ENCODE measurements around the gene CIAO2B.

Gene CIAO2B

DNA sequence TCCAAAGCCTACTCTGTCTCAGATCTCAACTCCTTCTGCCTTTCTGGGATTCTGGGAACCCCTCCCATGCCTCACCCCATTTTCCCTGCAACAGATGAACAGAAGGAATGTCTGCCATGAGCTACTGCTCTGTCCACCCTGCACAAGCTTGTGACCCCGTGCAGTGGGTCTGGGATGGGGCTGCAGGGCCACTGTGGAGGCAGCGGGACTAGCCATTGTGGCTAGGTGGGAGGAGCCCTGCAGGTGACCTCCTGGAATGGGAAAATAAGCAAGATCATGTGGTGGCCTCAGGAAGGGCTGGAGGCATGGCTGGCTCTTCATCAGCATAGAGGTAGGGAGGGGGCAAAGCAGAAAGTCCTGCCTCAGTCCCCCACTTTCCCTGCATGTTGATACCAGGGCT is 40.1 kb downstream of the CIAO2B start:
- in situ Hi-C loops (cut with HindIII; ENCODE audit: low sequenced_read_pairs) = no loop called here

DNA sequence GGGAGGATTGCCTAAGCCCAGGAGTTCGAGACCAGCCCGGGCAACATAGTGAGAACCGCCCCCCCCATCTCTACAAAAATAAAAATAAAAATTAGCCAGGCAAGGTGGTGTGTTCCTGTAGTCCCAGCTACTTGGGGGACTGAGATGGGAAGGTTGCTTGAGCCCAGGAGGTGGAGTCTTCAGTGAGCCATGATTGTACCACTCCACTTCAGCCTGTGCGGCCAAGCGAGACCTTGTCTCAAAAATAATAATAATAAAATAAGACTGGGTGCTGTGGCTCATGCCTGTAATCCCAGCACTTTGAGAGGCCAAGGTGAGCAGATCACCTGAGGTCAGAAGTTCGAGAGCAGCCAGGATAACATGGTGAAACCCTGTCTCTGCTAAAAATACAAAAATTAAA is 42.4 kb downstream of the CIAO2B start:
- in situ Hi-C loops (cut with HindIII; ENCODE audit: low sequenced_read_pairs) = no loop called here

DNA sequence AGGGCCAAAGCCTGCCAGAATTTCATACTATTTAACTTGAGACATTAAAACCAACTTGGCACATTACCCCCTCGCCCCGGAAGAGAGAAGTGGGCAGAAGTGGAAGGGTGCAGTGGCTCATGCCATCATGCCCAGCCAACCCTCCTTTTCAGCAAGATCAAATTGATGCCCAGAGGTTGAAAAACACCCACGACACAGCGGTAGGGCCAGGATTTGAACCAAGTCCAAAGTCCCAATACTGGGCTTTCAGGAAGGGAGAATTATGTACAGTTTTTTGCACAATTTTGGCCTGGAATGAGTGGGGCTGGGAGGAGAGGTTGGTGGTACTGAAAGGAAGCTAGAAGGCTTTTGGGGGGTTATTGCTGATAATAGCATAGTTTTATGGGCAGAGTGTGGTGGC is 42.8 kb downstream of the CIAO2B start:
- in situ Hi-C loops (cut with HindIII; ENCODE audit: low sequenced_read_pairs) = no loop called here

DNA sequence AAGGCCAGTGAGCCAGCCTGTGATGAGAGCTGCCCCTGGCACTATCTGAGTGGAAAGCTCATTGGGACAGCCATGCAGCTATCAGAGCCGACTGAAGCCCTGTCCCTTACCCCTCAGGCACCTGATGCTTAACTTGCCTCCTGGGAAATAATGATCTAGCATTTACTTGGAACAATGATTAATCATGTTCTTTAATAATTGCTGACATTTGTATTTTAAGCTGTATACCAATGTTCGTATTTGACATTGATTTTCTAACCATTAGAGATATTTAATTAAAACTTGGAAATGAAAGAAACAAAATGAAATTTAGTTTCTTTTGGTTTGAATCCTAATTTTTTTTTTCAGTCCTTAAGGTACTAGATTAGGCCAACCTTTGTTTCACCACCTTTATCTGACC is 43.4 kb downstream of the CIAO2B start:
- in situ Hi-C loops (cut with HindIII; ENCODE audit: low sequenced_read_pairs) = no loop called here

DNA sequence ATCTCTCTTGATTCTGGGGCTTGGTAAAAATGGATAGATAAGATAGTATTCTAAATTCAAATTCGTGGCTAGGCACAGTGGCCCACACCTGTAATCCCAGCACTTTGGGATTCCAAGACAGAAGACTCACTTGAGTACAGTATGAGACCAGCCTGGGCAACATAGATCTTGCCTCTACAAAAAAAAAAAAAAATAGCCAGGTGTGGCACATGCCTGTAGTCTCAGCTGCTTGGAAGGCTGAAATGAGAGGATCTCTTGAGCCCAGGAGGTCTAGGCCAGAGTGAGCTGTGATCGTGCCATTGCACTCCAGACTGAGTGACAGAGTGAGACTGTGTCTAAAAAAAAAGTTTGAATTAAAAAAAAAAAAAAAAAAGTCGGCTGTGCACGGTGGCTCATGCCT is 44.6 kb downstream of the CIAO2B start:
- in situ Hi-C loops (cut with HindIII; ENCODE audit: low sequenced_read_pairs) = no loop called here

DNA sequence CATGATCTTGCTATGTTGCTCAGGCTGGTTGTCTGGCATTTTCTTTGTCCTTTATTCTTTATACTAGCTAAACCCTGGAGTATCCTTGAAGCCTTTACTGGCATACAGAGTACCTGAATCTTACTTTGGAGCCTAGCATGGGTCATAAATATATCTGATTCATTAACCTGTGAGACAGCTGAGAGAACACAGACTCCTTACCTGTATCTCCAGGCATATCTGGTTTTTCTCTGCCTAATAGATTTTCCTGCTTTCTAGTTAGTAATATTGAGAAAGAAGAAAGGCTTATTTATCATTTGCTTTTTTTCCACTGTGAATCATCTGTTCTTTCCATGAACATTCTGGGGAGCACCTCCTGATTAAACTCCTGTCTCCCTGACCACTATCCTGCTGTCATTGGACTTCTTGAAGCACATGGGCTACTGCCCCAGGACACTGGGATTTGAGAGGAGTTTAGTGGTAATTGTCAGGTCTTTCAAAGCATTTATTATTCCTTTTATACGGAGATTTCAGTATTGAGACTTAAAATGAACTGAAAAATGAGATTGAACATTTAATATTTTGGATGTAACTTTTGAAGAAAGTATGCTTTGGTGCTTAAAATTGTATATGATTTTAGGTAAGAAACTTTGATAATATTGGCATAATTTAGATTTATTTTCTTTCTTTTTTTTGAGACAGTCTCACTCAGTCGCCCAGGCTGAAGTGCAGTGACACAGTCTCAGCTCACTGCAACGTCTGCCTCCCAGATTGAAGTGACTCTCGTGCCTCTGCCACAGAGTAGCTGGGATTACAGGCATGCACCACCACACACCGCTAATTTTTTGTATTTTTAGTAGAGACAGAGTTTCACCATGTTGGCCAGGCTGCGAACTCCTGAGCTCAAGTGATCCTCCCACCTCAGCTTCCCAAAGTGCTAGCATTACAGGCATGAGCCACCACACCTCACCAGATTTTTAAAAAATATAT is 45.3 kb downstream of the CIAO2B start:
- in situ Hi-C loops (cut with HindIII; ENCODE audit: low sequenced_read_pairs) = no loop called here

DNA sequence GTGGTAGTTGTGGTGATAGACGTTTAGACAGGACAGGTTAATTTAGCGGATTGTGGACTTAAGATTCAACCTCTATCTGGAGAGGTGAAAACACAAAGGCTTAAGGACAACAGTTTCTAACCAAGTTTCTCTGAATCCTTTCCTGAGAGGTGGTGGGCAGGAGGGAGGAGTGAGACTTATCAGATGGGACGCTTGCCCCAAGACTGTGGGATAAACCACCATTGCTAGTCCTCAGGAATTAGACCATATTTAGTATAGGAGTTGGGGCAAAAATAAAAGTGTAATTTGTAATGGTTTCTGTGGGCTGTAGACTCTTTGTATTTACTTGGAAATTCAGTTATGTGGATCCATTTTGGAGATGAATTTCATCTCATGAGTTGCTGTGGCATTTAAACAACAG is 47.3 kb downstream of the CIAO2B start:
- in situ Hi-C loops (cut with HindIII; ENCODE audit: low sequenced_read_pairs) = no loop called here

DNA sequence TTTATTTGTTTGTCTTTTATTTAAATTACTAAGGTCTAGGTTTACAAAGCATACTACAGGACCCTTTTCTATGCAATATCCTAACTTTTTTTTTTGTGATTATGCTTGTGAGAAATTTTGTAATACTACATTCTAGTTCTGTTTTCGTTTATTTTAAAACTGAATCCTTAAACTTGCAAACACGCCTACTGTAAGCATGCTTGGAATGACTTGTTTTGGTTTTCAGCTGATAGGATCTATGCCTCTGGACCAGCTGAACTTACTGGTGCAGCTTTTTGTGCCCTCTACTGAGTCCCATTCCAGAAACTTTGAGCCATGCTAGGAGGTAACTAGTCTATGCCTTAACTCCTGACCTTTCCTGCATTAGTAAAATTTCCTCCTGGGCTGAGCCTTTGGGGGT is 47.9 kb downstream of the CIAO2B start:
- in situ Hi-C loops (cut with HindIII; ENCODE audit: low sequenced_read_pairs) = no loop called here

DNA sequence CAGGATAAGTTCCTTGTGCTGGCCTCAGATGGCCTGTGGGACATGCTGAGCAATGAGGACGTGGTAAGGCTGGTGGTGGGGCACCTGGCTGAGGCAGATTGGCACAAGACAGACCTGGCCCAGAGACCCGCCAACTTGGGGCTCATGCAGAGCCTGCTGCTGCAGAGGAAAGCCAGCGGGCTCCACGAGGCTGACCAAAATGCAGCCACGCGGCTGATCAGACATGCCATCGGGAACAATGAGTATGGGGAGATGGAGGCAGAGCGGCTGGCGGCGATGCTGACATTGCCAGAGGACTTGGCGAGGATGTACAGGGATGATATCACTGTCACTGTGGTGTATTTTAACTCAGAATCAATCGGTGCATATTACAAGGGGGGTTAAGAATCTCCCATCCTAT is 48.7 kb downstream of the CIAO2B start:
- in situ Hi-C loops (cut with HindIII; ENCODE audit: low sequenced_read_pairs) = no loop called here

DNA sequence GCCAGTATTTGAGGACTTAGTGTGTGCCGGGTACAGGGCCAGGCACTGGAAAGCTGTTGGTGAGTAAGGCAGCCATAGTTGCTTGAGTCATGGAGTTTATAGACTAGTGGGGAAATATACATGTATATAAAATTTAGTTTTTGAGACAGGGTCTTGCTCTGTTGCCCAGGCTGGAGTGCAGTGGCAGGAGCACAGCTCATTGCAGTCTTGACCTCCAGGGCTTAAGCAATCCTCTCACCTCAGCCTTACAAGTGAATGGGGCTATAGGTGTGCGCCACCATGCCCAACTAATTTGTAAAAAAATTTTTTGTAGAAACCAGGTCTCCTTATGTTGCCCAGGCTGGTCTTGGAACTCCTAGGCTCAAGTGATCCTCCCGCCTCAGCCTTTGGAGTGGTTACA is 51.5 kb downstream of the CIAO2B start:
- in situ Hi-C loops (cut with HindIII; ENCODE audit: low sequenced_read_pairs) = loop anchor here (5.0 kb wide), 1 partner anchor 55 kb away; the partner anchor contains the start of gene CES2

Data from endothelial cell of hepatic sinusoid (primary cell).